Skin epidermis (tissue), 12 donors: ENCODE results near the gene TMEM117.

Experiments used
- H3K27ac ChIP-seq, 21 experiments: fragments of 200-600 bp; sonication (generic) in 11 of 21; one replicate each; pipeline ENCODE4 v1.5.0; 2020; ENCODE audit warnings: mild to moderate bottlenecking in 3 of 21, inconsistent platforms in 2 of 21, moderate library complexity in 2 of 21
- H3K4me3 ChIP-seq, 7 experiments: fragments of 200-600 bp; sonication (generic) in 2 of 7; one replicate each; pipeline ENCODE4 v1.5.0; 2020; ENCODE audit warnings: inconsistent platforms in 2 of 7, mild to moderate bottlenecking in 2 of 7, moderate library complexity in 1 of 7

Gene TMEM117

DNA sequence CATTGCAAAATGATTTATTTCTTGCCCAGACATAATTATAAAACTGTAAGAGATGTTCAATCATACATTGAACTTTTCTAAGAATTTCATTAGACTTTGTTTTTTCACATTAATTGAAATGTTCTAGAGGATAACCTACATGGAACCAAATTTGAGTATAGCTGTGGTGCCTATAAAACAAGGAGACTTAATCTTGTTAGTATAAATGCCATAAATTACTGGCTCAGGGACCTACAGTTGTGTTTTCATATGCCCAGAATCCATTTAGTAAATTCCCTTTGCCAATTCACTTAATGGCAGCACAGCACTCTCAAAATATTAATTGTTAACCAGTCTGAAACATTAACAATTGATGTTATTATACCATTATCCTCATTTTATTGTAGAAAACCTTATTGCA, 551.7 kb downstream of the TMEM117 start:
- H3K4me3 ChIP-seq: no peak overlapping the region
- no peak overlapping the region for H3K27ac ChIP-seq

DNA sequence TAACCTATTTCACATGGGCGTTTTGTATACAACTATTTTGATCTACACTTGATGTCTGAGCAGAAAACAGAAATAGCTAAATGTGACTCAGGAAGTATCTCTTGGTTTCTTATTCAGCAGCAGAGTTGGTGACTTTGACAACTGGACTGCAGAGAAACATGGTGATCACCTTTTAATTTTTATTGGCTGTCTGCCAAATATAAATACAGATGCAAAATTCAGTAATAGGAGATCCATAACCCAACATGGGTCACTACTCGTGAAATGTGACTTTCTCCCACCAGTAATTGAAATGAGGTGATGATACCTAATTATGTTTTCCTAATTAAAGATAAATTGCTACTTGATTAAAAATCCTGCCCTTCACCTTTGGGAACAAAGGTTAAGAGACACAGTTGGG, 553.2 kb downstream of the TMEM117 start:
- no peak overlapping the region for H3K4me3 ChIP-seq
- no peak overlapping the region for H3K27ac ChIP-seq

DNA sequence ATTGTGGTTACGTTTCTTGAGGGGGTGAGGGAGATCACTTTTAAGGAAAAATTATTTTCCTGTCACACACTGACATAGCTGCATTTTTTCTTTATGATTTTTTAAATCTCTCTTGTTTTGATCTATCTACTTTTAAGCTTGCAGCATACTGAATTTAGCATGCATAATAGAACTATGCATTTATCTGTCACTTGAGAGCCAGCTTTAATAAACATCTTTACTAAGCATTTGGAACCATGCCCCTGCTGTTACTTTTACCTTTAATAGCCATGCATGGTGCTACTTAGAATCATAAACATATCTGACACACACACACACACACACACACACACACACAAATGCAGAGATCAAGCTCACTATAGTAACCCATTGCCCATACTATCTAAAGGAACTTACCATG, 554.0 kb downstream of the TMEM117 start:
- no peak overlapping the region for H3K27ac ChIP-seq
- no peak overlapping the region for H3K4me3 ChIP-seq

DNA sequence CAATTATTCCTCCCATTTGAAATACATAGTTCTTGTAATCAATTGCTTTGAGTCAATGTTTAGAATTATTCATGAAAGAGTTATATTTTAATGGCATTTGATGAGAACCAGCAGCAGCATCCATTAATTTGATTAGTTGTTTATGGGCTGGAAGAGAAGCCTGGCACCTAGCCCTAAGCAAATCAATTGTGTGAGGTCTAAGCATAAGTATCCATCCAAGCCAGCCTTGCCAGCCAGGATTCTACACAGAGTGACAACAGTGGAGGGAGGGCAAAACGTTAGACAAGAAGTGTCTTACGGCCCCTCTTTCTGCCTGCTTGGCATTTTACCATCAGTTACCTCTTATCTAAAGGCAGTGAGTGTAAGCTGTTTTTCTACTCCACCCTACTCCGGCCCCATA, 561.8 kb downstream of the TMEM117 start:
- Histone ChIP-seq H3K4me3 (no peak overlapping the region), H3K27ac (no peak overlapping the region)

DNA sequence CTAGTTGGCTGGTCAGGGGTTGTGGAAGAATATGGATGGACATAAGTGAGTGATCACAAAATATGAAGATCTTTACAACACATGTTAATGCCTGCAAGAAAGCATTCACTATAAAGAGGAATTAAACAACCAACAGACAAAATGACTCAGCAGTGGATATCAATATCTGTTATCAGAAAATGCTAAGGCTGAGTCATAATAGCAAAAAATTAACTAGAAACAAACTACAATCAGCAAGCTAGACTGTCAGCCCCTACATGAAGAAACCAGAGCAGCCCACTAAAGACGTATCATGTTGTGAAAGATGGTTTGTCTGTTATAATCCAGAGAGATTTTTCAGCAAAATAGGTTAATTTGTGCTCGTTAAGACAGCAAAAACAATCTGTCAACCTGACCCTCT, 567.3 kb downstream of the TMEM117 start:
- H3K4me3 ChIP-seq: no peak overlapping the region

DNA sequence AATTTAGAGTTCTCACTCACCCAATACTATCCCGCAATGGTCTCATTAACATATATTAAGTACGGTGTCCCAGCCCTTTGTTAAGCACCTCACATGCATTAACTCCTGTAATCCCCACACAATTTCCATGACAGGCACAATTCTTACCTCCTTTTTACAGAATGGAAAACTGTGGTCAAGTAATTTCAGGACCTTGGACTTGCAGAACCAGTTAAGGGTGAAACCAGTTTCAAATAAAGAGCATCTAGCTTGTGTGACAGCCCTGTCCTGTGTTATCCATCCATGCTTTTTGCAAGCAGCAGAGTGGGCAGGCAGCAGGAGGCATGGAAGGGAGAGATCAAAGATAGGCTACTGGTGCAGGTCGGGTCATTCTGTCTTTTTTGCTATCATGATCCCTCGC, 569.4 kb downstream of the TMEM117 start:
- no peak overlapping the region for H3K4me3 ChIP-seq

More for the DNA sequence above, 567.3 kb downstream of the TMEM117 start:
- no peak overlapping the region for H3K27ac ChIP-seq

DNA sequence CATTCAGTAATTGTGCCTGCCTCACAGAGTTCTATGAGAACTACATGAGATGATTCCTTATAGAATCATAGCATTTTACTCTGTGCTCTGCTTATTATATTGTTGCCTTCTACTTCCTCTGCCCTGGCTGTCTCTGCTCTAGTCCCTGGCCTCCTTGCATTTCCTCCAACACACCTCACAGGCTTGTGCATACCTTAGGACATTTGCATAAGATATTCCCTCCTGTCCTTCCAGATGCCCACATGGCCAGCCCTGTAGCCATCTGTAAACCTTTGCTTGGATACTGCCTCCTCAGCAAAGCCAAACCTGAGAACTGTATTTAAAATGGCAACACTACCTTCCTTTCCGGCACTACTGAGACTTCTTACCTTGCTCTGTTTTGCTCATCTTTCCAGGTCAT, 586.7 kb downstream of the TMEM117 start:
- no peak overlapping the region for H3K4me3 ChIP-seq
- H3K27ac ChIP-seq: no peak overlapping the region

More for the DNA sequence above, 569.4 kb downstream of the TMEM117 start:
- H3K27ac ChIP-seq: no peak overlapping the region

DNA sequence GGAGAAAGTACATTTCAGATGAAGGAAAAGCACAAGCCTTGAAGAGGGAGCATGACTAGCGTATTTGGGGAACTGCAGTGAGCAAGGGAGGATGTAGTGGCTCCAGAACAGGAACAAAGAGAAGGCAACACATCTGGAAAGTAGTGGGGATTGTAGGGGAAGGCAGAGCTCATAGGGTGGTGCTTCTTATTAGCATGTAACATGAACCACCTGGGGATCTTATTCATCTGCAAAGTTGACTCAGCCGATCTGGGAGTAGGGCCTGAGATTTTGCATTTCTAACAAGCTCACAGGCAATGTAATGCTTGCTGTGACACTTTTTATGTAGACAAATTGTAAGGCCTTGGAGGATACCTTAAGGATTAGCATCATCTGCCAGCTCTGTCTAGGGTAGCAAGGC, 592.9 kb downstream of the TMEM117 start:
- no peak overlapping the region for H3K27ac ChIP-seq
- no peak overlapping the region for H3K4me3 ChIP-seq

DNA sequence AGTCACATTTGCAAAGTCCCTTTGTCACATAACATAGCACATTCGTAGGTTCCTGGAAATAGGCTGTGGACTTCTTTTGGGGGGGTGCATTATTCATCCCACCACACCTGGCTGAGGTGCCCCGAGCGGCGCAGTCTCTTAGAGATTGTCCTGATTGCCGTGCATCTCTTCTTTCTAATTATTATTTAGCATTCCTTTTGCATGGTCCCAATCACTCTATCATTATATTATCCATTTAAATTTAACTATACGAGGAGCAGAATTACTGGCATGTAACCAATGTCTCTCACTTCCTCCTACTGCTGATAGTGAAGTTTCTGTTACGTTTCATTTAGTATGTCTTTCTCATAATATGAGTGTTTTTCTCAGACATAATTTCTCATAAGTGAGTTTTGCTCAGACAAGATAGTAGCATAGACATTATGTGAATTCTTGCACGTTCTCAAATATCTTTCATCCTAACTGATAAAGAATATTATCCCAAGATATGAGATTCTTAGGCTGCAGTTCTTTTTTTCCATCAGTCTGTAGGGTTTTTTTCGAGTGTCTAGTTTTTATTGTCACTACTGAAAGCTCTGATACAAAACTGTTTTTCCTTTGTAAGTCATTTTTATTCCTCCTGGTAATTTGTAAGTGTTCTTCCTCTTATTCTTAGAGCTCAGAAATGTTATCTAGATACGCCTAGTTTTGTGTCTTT, 595.9 kb downstream of the TMEM117 start:
- no peak overlapping the region for H3K4me3 ChIP-seq
- H3K27ac ChIP-seq: no peak overlapping the region

DNA sequence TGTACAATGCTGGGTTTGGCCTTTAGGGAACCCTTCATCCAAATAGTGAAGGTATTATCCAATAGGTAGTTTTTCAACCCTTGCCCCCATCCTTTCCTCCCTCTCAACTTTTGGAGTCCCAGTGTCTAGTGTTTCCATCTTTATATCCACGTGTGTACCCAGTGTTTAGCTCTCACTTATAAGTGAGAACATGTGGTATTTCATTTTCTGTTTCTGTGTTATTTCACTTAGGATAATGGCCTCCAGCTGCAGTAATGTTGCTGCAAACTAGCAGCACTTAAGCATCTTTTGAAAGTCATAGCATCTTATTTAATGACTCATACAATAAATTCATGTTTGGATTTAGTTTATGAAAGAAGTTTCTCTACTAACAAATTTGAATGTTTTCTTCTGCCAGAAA, 597.8 kb downstream of the TMEM117 start:
- Histone ChIP-seq H3K27ac (no peak overlapping the region), H3K4me3 (no peak overlapping the region)

DNA sequence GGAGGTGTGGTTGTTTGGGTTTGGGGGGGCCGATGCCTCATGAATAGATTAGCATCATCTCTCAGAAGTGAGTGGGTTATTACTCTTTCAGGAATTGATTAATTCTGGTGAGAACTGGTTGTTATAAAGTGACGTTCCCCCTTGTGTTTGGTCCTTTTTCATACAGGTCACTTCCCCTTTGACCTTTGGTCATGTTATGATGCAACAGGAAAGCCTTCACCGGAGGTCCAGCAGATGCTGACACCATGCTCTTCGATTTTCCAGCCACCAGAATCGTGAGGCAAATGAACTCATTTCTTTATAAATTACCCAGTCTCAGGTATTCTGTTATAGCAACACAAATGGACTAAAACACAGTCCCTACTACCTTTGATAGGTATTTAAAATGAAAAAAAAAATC, 600.9 kb downstream of the TMEM117 start:
- Histone ChIP-seq H3K4me3 (no peak overlapping the region), H3K27ac (no peak overlapping the region)
